ENCODE results near the gene TMED1.

DNA sequence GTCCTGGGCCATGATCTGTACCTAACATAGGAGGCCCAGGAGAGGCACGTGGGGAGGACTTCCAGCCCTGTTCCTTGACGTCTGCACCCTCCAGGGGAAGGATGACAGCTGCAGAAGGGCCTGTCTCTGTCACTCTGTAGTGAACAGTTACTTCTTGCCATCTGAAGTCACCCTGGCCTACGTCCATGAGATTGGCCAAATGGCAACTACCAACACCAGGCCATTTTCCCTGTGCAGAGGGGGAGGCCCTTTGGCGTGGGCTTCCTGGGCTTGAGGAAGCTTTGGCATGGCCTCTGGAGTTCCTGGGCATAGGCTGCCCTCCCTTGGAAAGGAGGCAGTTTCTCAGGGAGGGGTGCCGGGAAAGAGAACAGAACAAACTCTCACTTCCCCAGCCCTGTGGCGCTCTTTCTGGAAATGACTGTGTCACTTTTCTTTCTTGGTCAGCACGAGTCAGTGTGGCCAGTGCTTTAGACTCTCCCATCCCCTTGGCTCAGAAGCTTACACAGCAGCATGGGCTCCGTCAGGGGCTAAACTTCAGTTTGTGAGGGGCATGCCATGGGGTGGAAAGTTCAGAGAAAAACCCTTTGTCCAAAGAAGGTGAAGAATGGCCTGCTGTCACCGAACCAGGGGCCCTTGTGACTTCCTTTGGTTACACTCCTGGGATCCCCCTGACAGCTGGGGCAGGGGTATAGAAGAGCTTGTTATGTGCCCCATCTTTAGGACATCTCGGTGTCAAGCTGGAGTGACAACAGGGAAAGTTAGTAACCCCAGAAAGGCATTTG lies 40.6 kb upstream of the TMED1 start:
- TF ChIP-seq, protein P1, sequence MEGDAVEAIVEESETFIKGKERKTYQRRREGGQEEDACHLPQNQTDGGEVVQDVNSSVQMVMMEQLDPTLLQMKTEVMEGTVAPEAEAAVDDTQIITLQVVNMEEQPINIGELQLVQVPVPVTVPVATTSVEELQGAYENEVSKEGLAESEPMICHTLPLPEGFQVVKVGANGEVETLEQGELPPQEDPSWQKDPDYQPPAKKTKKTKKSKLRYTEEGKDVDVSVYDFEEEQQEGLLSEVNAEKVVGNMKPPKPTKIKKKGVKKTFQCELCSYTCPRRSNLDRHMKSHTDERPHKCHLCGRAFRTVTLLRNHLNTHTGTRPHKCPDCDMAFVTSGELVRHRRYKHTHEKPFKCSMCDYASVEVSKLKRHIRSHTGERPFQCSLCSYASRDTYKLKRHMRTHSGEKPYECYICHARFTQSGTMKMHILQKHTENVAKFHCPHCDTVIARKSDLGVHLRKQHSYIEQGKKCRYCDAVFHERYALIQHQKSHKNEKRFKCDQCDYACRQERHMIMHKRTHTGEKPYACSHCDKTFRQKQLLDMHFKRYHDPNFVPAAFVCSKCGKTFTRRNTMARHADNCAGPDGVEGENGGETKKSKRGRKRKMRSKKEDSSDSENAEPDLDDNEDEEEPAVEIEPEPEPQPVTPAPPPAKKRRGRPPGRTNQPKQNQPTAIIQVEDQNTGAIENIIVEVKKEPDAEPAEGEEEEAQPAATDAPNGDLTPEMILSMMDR (IDR thresholded peaks at IDR 0.05; ENCODE audit: low read depth, low read length, poor library complexity, severe bottlenecking): no peak
- TF ChIP-seq EZH2phosphoT487 (IDR thresholded peaks at IDR 0.05; ENCODE audit: borderline replicate concordance, low read length): no peak
